ENCODE data around the gene SLC27A5. TPM values are rescaled to one million over a fixed set of nuclear protein-coding genes. Genes with fewer than 3 reads are reported as not detected.

SLC27A5 gene
- total RNA-seq, 1 donor from 2014 or later: 10.2 TPM

GRCh38 chr19:58555920-58556621 is 44.3 kb upstream of the SLC27A5 start:
- no peaks in the 10 kb centered on the region for H3K27me3 Mint-ChIP-seq
- H3K9me3 Mint-ChIP-seq: no peaks in the 10 kb centered on the region
- DNase-seq (peak; percentile 13), ATAC-seq (ENCODE audit: low read depth) (no peak)
- no peak for TF ChIP-seq CTCF (IDR thresholded peaks at IDR 0.05)
- intact Hi-C loops (cut with micrococcal nuclease): loop anchor here (1.0 kb wide), 2 partner anchors 12 to 37 kb away; partner anchors contain the start of genes TRIM28 and ZBTB45
- peaks cover 61% of the 10 kb centered on the region for H3K4me1 Mint-ChIP-seq
- H3K27ac Mint-ChIP-seq: peak overlapping the region; percentile 77
- H3K4me3 Mint-ChIP-seq: peak overlapping the region; percentile 94
- ChIA-PET POLR2A (interaction anchor here (1.0 to 3.8 kb wide), 10 partner anchors 11 to 193 kb away, joined by 3 to 78 read pairs (median 13); partner anchors contain the start of genes MZF1, TRIM28, ZBTB45 and ZNF324B), CTCF (interaction anchor here (1.3 to 1.7 kb wide), 2 partner anchors 36 to 42 kb away, joined by 3 to 12 read pairs; partner anchors contain the start of gene ZBTB45)
- H3K36me3 Mint-ChIP-seq (ENCODE audit: low read depth): peaks cover 65% of the 10 kb centered on the region

GRCh38 chr19:58555369-58555885 is 43.6 kb upstream of the SLC27A5 start:
- Mint-ChIP-seq H3K36me3 (ENCODE audit: low read depth) (peaks cover 72% of the 10 kb centered on the region), H3K4me1 (peaks cover 60% of the 10 kb centered on the region), H3K27me3 (no peaks in the 10 kb centered on the region), H3K4me3 (peak overlapping the region; percentile 91), H3K9me3 (no peaks in the 10 kb centered on the region), H3K27ac (peak overlapping the region; percentile 96)
- ATAC-seq (ENCODE audit: low read depth): no peak
- no peak for DNase-seq
- CTCF ChIA-PET: interaction anchor here (0.8 to 1.7 kb wide), 2 partner anchors 17 to 35 kb away, joined by 3 to 12 read pairs; partner anchors contain the start of gene ZBTB45
- POLR2A ChIA-PET: interaction anchor here (1.0 to 3.8 kb wide), 17 partner anchors 7 to 372 kb away, joined by 3 to 78 read pairs (median 5); partner anchors contain the start of genes MZF1, TRIM28, ZBTB45 and ZNF132
- TF ChIP-seq CTCF (IDR thresholded peaks at IDR 0.05): no peak
- intact Hi-C loops (cut with micrococcal nuclease): loop anchor here (1.0 kb wide), 2 partner anchors 11 to 36 kb away; partner anchors contain the start of genes TRIM28 and ZBTB45

GRCh38 chr19:58554494-58555368 is 42.9 kb upstream of the SLC27A5 start, which contains the start of gene CHMP2A:
CHMP2A (minus strand) TSS chr19:58555105; CDS start chr19:58554212, 893 bp downstream.
- ChIA-PET POLR2A (interaction anchor here (0.6 to 3.8 kb wide), 19 partner anchors 8 to 653 kb away, joined by 3 to 78 read pairs (median 5); partner anchors contain the start of genes MZF1, TRIM28, ZBTB45 and ZNF132), CTCF (interaction anchor here (0.8 to 1.7 kb wide), 2 partner anchors 17 to 35 kb away, joined by 3 to 12 read pairs; partner anchors contain the start of gene ZBTB45)
- Mint-ChIP-seq H3K36me3 (ENCODE audit: low read depth) (peaks cover 79% of the 10 kb centered on the region), H3K4me1 (peaks cover 54% of the 10 kb centered on the region), H3K27ac (peak within 1 kb of the TSS; percentile 96), H3K27me3 (no peaks in the 10 kb centered on the region), H3K9me3 (no peaks in the 10 kb centered on the region), H3K4me3 (peak within 1 kb of the TSS; percentile 91)
- no peak for TF ChIP-seq CTCF (IDR thresholded peaks at IDR 0.05)
- DNase-seq (peak; percentile 96), ATAC-seq (ENCODE audit: low read depth) (peak; percentile 33)
- intact Hi-C loops (cut with micrococcal nuclease): loop anchor here (1.0 kb wide), 2 partner anchors 10 to 35 kb away; partner anchors contain the start of genes TRIM28 and ZBTB45

GRCh38 chr19:58553799-58554493 is 42.2 kb upstream of the SLC27A5 start:
- peak overlapping the region; percentile 96 for H3K27ac Mint-ChIP-seq
- H3K27me3 Mint-ChIP-seq: no peaks in the 10 kb centered on the region
- DNase-seq (no peak), ATAC-seq (ENCODE audit: low read depth) (no peak)
- POLR2A ChIA-PET: interaction anchor here (0.8 to 3.8 kb wide), 10 partner anchors 9 to 551 kb away, joined by 3 to 78 read pairs (median 15); partner anchors contain the start of genes MZF1, TRIM28, ZBTB45 and ZNF274
- H3K4me1 Mint-ChIP-seq: peaks cover 48% of the 10 kb centered on the region
- H3K36me3 Mint-ChIP-seq (ENCODE audit: low read depth): peaks cover 83% of the 10 kb centered on the region
- intact Hi-C loops (cut with micrococcal nuclease): no loop called here
- H3K4me3 Mint-ChIP-seq: peak overlapping the region; percentile 91
- no peaks in the 10 kb centered on the region for H3K9me3 Mint-ChIP-seq
- CTCF ChIA-PET: interaction anchor here (1.0 to 1.7 kb wide), 2 partner anchors 34 kb away, joined by 3 to 12 read pairs; partner anchors contain the start of gene ZBTB45
- TF ChIP-seq CTCF (IDR thresholded peaks at IDR 0.05): no peak
